GM12878 (cell line): ENCODE results near the gene VTI1A. TPM values are rescaled to one million over a fixed set of nuclear protein-coding genes. Genes with fewer than 3 reads are reported as not detected.

ENCODE experiments used
- ATAC-seq: fragments of 200-7000 bp; cut with Tn5 transposase; 3 replicates; pipeline ENCODE4 v1.9.1; 2020; ENCODE audit warnings: mild to moderate bottlenecking, moderate library complexity
- BruUV-seq: library from RNA; stranded (reverse); fragments of 400-500 nt; replicated peaks from 2 replicates; lab custom pipeline; 2021; lab: Mats Ljungman, UMichigan
- CTCF ChIA-PET: fragments of 300-600 bp; sonication (Branson Sonifier 250); formaldehyde crosslinking; extraction: SDS; loops from one replicate; lab custom pipeline; 2021; ENCODE audit warnings: inconsistent platforms; lab: Yijun Ruan, JAX
- POLR2A ChIA-PET: fragments of 350-600 bp; formaldehyde crosslinking; extraction: SDS; loops from one replicate; lab custom pipeline; 2021; ENCODE audit warnings: inconsistent platforms; lab: Charles Lee
- RAD21 ChIA-PET: fragments of 300-600 bp; sonication (Branson Sonifier 250); formaldehyde crosslinking; loops from one replicate; lab custom pipeline; 2023; ENCODE audit warnings: antibody characterized with exemption; ENCODE audit not compliant: unreplicated experiment; lab: Charles Lee
- SMC1A ChIA-PET: fragments of 300-600 bp; sonication (Branson Sonifier 250); formaldehyde crosslinking; loops from one replicate; lab custom pipeline; 2023; ENCODE audit not compliant: unreplicated experiment, uncharacterized antibody; lab: Charles Lee
- DNase-seq: peaks from one replicate; pipeline ENCODE4 v3.0.0-alpha.2; 2011; ENCODE audit warnings: low read depth, low spot score
- FAIRE-seq: peaks from 3 replicates; lab custom pipeline; 2011; peaks lifted over from hg19 to GRCh38; lab: Jason Lieb, UNC
- H2AFZ ChIP-seq: 2 replicates; pipeline ENCODE4 v1.6.0; 2011; ENCODE audit warnings: low read depth, low read length, control low read depth; ENCODE audit not compliant: control insufficient read depth
- H3K27ac ChIP-seq: 2 replicates; pipeline ENCODE4 v1.5.1; 2011; ENCODE audit warnings: control low read depth; ENCODE audit not compliant: control insufficient read depth, insufficient read depth
- H3K27me3 ChIP-seq, 2 experiments: replicated peaks in 1 of 2; 2 replicates each; pipeline versions ENCODE4 v1.6.0 to v1.6.1; 2011; ENCODE audit warnings: low read length in 1 of 2; ENCODE audit not compliant: control insufficient read depth in 2 of 2, insufficient read depth in 2 of 2
- H3K36me3 ChIP-seq, 2 experiments: 2 replicates each; pipeline ENCODE4 v1.5.1; 2011; ENCODE audit warnings: low read length in 1 of 2; ENCODE audit not compliant: control insufficient read depth in 2 of 2, insufficient read depth in 2 of 2
- H3K4me1 ChIP-seq: 2 replicates; pipeline ENCODE4 v1.6.1; 2011; ENCODE audit warnings: mild to moderate bottlenecking, low read length, moderate library complexity, mixed read lengths; ENCODE audit not compliant: control insufficient read depth, insufficient read depth
- H3K4me2 ChIP-seq: 2 replicates; pipeline ENCODE4 v1.6.0; 2011; ENCODE audit warnings: control low read depth; ENCODE audit not compliant: control insufficient read depth, insufficient read depth
- H3K4me3 ChIP-seq: fragments of 200-600 bp; sonication (generic); 2 replicates; pipeline ENCODE4 v1.5.1; 2016
- H3K79me2 ChIP-seq: 2 replicates; pipeline ENCODE4 v1.6.0; 2011; ENCODE audit warnings: low read length; ENCODE audit not compliant: control insufficient read depth, insufficient read depth
- H3K9ac ChIP-seq: 2 replicates; pipeline ENCODE4 v1.8.0; 2011; ENCODE audit warnings: low read length, control low read depth, mixed read lengths; ENCODE audit not compliant: control insufficient read depth, insufficient read depth
- H3K9me3 ChIP-seq: replicated peaks from 3 replicates; pipeline ENCODE4 v1.5.1; 2011; ENCODE audit warnings: mild to moderate bottlenecking, low read length; ENCODE audit not compliant: control insufficient read depth, insufficient read depth
- H4K20me1 ChIP-seq: 2 replicates; pipeline ENCODE4 v1.6.0; 2011; ENCODE audit not compliant: control insufficient read depth, insufficient read depth
- CBX5 ChIP-seq: sonication (generic); IDR thresholded peaks from 2 replicates; pipeline ENCODE4 v1.6.1; 2016; ENCODE audit warnings: low read depth, moderate library complexity, mild to moderate bottlenecking, inconsistent platforms
- CEBPZ ChIP-seq: fragments of 150-350 bp; IDR thresholded peaks from 2 replicates; pipeline ENCODE4 v1.6.1; 2016; ENCODE audit warnings: low read depth, low read length
- ETV6 ChIP-seq, 2 experiments: fragments of 450-650 bp in 1 of 2; IDR thresholded peaks in 1 of 2; conservative IDR thresholded peaks in 1 of 2; 2 replicates each; pipeline ENCODE4 v1.6.1; 2014; ENCODE audit warnings: antibody characterized with exemption in 1 of 2, borderline replicate concordance in 1 of 2, low read depth in 1 of 2, mild to moderate bottlenecking in 1 of 2, moderate library complexity in 1 of 2
- MEF2A ChIP-seq: IDR thresholded peaks from 2 replicates; pipeline ENCODE4 v1.6.1; 2011; ENCODE audit warnings: low read depth, mild to moderate bottlenecking, low read length, moderate library complexity; ENCODE audit not compliant: insufficient read depth
- MTA2 ChIP-seq: fragments of 450-650 bp; IDR thresholded peaks from 2 replicates; pipeline ENCODE4 v1.6.1; 2016; ENCODE audit warnings: low read depth, mild to moderate bottlenecking, moderate library complexity
- MXI1 ChIP-seq: fragments of 150-350 bp; IDR thresholded peaks from 2 replicates; pipeline ENCODE4 v1.6.1; 2011; ENCODE audit warnings: low read depth, mild to moderate bottlenecking, inconsistent platforms, low read length, improper control_type of control experiment
- NR2C1 ChIP-seq: fragments of 450-650 bp; IDR thresholded peaks from 2 replicates; pipeline ENCODE4 v1.6.1; 2017; ENCODE audit warnings: antibody characterized with exemption, mild to moderate bottlenecking, moderate library complexity
- PBX3 ChIP-seq: IDR thresholded peaks from 2 replicates; pipeline ENCODE4 v1.6.1; 2011; ENCODE audit warnings: mild to moderate bottlenecking, low read depth, low read length, moderate library complexity; ENCODE audit not compliant: insufficient replicate concordance
- SMAD5 ChIP-seq: IDR thresholded peaks from 2 replicates; pipeline ENCODE4 v1.6.1; 2016; ENCODE audit warnings: antibody characterized with exemption, low read depth
- YBX1 ChIP-seq: fragments of 450-650 bp; IDR thresholded peaks from 2 replicates; pipeline ENCODE4 v1.6.1; 2016; ENCODE audit warnings: antibody characterized with exemption
- WGBS: methylation state at CpG from one replicate; pipeline ENCODE4 v1.1.6; 2016; ENCODE audit warnings: low lambda C conversion rate; ENCODE audit not compliant: insufficient replicate concordance, insufficient coverage; ENCODE audit errors: missing lambda C conversion rate; 5-methylcytosine and 5-hydroxymethylcytosine counted together
- in situ Hi-C: fragments of 300-500 bp; cut with MboI; formaldehyde crosslinking; loops from 9 replicates; pipeline ENCODE4 v1.14.3; 2018; ENCODE audit warnings: mixed read lengths
- intact Hi-C: fragments of 100-400 bp; cut with micrococcal nuclease; formaldehyde crosslinking; loops from one replicate; pipeline ENCODE4 v1.14.2; 2022; ENCODE audit not compliant: unreplicated experiment
- polyA plus RNA-seq, 11 experiments: library from polyadenylated mRNA; depleted of rRNA in 4 of 11; unstranded in 6 of 11; stranded (reverse) in 5 of 11; fragments of >200 nt; fragmentation: Nextera tagmentation in 4 of 11; fragmentation: Illumina TruSeq in 1 of 11; extraction: Ambion mirVana in 4 of 11; extraction: Trizol in 1 of 11; gene quantifications; 1 replicate in 1 of 11; 2 replicates in 10 of 11; pipeline versions ENCODE4 v1.2.1 to v1.2.3, GENCODE V29; 2011 to 2016; ENCODE audit warnings: inconsistent platforms in 2 of 11, missing spikeins in 2 of 11, low read depth in 1 of 11
- total RNA-seq, 4 experiments: library from RNA; depleted of rRNA in 3 of 4; stranded (reverse); fragments of >200 nt in 3 of 4; fragmentation: Illumina TruSeq in 1 of 4; extraction: Trizol in 1 of 4; gene quantifications; 2 replicates each; pipeline versions ENCODE4 v1.2.1 to v1.2.3, GENCODE V29; 2013 to 2021
- TF ChIP-seq, protein P1 (sequence below): fragments of 450-650 bp; IDR thresholded peaks from 2 replicates; pipeline ENCODE4 v1.6.1; 2017; ENCODE audit warnings: mild to moderate bottlenecking, moderate library complexity

Gene VTI1A
- total and polyA plus RNA-seq, 10 of the 15 experiments (the other 5 are each of a cell fraction or from before 2014, with no cell fraction given) = 12.4 to 43.2 (median 27.5) TPM

DNA sequence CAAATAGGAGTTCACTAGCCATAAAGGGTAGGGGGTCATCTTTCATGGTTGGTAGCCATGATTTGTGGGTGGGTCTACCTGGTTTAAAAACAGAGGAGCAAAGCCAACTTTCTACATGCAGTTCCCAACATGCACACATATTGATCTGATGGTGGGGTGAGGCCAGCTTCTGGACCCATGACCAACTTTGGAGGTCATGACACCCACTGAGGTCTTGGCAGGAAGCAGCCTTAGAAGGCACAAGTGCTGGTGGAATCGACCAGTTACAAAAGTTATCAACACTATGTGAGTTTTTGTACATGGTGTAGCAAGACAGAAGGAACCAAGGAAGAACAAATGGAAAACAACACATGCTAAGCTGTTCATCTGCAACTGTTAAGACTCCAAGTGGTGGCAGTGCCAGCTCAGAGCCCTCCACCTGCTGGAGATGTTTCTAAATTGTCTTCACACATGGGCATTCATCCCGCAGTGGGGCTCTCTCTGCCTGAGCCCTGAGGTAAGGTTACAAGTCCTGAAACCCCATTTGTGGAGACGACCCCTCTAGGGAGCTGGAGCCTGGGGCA is 401.9 kb downstream of the VTI1A start:
- SMC1A ChIA-PET = no interaction called here
- Histone ChIP-seq H3K79me2 (no peaks in the 10 kb centered on the region), H2AFZ (no peak overlapping the region), H3K27ac (no peak overlapping the region), H3K9ac (no peak overlapping the region), H3K36me3 (no peaks in the 10 kb centered on the region), H3K4me2 (no peak overlapping the region), H3K4me1 (no peaks in the 10 kb centered on the region), H4K20me1 (no peaks in the 10 kb centered on the region), H3K27me3 (no peaks in the 10 kb centered on the region), H3K4me3 (no peak overlapping the region), H3K9me3 (no peaks in the 10 kb centered on the region; the same call in 2 of the 3 replicates)
- RAD21 ChIA-PET = no interaction called here
- intact Hi-C loops (no loop called here), in situ Hi-C loops (no loop called here)
- no peak for ATAC-seq
- CTCF ChIA-PET = no interaction called here
- no peak for DNase-seq
- no peak for FAIRE-seq
- 28% methylated on average over 3 of the region's 3 CpGs for whole genome bisulfite sequencing
- TF ChIP-seq MXI1 = no peak
- TF ChIP-seq, protein P1, sequence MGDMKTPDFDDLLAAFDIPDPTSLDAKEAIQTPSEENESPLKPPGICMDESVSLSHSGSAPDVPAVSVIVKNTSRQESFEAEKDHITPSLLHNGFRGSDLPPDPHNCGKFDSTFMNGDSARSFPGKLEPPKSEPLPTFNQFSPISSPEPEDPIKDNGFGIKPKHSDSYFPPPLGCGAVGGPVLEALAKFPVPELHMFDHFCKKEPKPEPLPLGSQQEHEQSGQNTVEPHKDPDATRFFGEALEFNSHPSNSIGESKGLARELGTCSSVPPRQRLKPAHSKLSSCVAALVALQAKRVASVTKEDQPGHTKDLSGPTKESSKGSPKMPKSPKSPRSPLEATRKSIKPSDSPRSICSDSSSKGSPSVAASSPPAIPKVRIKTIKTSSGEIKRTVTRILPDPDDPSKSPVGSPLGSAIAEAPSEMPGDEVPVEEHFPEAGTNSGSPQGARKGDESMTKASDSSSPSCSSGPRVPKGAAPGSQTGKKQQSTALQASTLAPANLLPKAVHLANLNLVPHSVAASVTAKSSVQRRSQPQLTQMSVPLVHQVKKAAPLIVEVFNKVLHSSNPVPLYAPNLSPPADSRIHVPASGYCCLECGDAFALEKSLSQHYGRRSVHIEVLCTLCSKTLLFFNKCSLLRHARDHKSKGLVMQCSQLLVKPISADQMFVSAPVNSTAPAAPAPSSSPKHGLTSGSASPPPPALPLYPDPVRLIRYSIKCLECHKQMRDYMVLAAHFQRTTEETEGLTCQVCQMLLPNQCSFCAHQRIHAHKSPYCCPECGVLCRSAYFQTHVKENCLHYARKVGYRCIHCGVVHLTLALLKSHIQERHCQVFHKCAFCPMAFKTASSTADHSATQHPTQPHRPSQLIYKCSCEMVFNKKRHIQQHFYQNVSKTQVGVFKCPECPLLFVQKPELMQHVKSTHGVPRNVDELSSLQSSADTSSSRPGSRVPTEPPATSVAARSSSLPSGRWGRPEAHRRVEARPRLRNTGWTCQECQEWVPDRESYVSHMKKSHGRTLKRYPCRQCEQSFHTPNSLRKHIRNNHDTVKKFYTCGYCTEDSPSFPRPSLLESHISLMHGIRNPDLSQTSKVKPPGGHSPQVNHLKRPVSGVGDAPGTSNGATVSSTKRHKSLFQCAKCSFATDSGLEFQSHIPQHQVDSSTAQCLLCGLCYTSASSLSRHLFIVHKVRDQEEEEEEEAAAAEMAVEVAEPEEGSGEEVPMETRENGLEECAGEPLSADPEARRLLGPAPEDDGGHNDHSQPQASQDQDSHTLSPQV = no peak
- no peak for TF ChIP-seq CEBPZ
- no peak for TF ChIP-seq NR2C1
- no peak for TF ChIP-seq MEF2A
- TF ChIP-seq ETV6 (conservative IDR thresholded peaks at IDR 0.05 in 1 of 2, IDR thresholded peaks at IDR 0.05 in 1 of 2; ENCODE audit: borderline replicate concordance in 1 of 2, low read depth in 1 of 2) = no peak
- no peak for TF ChIP-seq SMAD5
- TF ChIP-seq PBX3 = no peak
- TF ChIP-seq MTA2 = no peak
- TF ChIP-seq CBX5 = no peak
- TF ChIP-seq YBX1 = no peak
- POLR2A ChIA-PET = no interaction called here
- BruUV-seq = no TSS peak
